ENCODE results near the gene A3GALT2.
"Not testable (repeated sequence)": the region's sequence is repeated elsewhere in the genome, so short reads cannot be mapped to it uniquely, and the experiment has no call there.

The A3GALT2 gene

GRCh38 chr1:33314416-33314815, 6.5 kb downstream of the A3GALT2 start:
- no peak for DNase-seq (ENCODE audit: low read depth in 2 of 2)

GRCh38 chr1:33312413-33312749, 8.5 kb downstream of the A3GALT2 start:
- no peak for DNase-seq (ENCODE audit: low read depth in 2 of 2)

GRCh38 chr1:33311706-33312412, 9.0 kb downstream of the A3GALT2 start:
- DNase-seq (ENCODE audit: low read depth in 2 of 2): no peak

DNA sequence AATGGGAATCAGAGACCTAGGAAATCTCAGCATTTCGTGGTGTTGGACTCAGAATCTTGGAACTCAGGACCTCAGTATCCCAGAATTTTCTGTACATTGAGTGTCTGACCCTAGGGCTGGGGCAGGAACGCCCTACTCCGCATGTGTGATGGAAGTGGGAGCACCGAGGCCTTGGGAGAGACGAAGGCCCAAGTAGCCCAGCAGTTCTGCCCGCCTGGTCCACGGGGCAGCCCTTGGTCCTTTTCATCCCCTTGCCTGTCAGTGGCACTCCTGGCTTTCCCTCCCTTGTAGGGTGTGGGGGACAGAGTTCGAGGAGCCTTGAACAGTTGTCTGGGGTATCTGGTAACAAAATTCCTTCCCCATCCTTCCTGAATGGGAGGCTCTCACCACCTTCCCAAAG, 10.2 kb downstream of the A3GALT2 start:
- DNase-seq (ENCODE audit: low read depth in 2 of 2): no peak

GRCh38 chr1:33309351-33309750, 11.5 kb downstream of the A3GALT2 start:
- DNase-seq (ENCODE audit: low read depth in 2 of 2): not testable (repeated sequence)

- DNase-seq (ENCODE audit: low read depth in 2 of 2): no peak
Measured at GRCh38 chr1:33307494-33307864, 13.4 kb downstream of the A3GALT2 start.

DNA sequence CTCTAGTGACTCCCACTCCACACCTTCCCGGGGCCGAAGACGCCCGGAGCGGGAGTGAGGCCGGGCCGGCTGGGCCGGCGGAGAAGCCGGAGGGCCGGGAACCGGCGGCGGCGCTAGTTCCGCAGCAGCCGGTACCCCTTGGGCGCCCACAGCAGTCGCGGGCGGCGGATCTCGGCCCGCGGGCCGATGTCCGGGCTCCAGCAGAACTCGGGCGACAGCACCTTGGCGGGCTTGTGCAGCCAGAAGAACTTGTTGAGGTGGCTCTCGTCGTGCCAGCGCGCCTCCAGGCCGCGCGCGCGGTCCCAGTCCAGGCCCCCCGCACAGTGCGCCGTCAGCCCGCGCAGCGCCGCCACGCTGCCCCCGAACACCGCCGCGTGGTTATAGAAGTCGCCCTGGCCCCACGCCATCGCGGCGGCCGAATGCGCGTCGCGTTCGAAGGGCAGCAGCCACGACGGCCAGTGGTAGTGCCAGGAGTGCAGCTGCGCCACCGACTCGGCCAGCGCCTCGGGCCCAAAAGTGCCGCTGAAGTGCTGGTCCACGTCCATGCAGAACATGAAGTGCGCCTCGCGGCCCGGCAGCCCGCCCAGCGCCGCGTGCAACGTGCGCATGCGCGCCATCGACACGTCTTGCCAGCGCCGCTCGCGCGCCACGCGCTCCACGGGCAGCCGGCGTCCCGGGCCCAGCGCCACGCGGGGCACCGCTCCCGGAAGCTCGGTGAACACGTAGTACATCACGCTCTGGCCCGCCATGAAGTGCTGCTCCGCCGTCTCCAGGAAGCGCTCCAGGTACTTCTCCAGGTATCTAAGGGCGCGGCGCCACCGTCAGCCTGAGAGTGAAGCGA, 14.0 kb downstream of the A3GALT2 start:
- no peak for DNase-seq (ENCODE audit: low read depth in 2 of 2)

GRCh38 chr1:33305816-33306652, 14.9 kb downstream of the A3GALT2 start:
- no peak for DNase-seq (ENCODE audit: low read depth in 2 of 2)

- DNase-seq (ENCODE audit: low read depth in 2 of 2): no peak
Measured at GRCh38 chr1:33305016-33305415, 15.9 kb downstream of the A3GALT2 start.

- no peak for DNase-seq (ENCODE audit: low read depth in 2 of 2)
Measured at GRCh38 chr1:33302325-33302724, 18.6 kb downstream of the A3GALT2 start.

- no peak for DNase-seq (ENCODE audit: low read depth in 2 of 2)
Measured at GRCh38 chr1:33301273-33301984, 19.5 kb downstream of the A3GALT2 start.

- no peak for DNase-seq (ENCODE audit: low read depth in 2 of 2)
Measured at GRCh38 chr1:33300673-33301072, 20.2 kb downstream of the A3GALT2 start.

DNA sequence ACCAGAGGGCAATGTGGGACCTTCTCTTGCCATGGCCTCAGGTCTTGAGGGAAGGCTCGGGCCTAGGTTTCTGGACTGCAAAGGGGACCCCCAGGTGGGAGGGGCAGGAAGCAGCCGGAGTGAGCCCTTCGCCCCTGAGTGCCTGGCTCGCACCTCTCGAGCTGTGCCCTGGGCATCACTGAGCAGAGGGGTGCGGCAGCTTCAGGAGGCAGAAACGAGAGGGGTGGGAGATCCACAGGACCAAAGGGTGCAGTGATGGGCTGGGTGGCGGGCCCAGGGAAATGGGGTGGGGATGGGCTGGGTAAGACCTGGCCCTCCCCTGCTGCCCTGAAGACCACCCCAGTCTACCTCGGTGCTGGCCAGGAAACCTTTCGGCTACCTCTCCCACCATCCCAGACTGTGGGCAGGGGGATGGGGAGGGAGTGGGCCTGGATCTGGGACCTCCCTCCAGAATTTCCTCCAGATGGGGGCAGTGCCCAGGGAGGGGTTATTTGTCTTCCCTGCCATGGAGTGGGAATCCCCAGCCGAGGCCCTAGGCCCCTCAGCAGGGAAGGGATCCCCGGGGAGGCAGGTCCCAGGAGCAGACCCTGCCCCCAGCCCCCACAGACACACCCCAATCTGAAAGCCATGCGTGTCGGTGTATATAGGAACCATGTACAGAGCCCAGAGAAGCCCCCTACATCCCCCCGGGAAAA, 21.3 kb downstream of the A3GALT2 start:
- no peak for DNase-seq (ENCODE audit: low read depth in 2 of 2)

DNA sequence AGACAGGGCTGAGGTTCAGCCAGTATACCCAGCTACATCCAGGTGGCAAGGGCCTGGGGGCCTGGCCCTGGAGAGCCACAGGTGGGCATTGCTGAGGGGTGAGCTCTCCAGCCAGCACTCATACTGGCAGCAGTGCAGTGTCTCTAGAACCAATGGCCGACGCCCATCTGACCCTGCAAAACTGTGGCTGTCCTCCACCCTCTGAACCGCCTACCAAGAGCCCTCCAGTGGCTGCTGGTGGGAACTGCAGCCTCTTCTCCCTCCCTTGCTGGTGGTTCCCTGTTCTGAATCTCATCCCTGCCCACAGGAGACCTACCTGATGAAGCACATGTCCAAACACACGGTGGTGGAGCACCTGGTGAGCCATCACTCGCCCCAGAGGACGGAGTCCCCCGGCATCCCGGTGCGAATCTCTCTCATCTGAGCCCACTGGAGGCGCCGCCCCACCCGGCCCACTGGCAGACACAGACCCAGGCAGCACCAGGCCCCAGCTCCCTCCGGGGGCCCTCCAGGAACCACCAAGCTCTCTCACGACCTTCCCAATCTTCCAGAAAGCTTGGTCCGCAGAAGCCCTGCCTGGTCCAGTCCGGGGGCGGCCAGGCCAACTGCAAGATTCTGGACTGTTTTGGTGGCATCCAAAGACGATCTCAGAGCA, 22.1 kb downstream of the A3GALT2 start:
- DNase-seq (ENCODE audit: low read depth in 2 of 2): peak; percentile 43 to 52

GRCh38 chr1:33297911-33298622, 22.8 kb downstream of the A3GALT2 start:
- no peak for DNase-seq (ENCODE audit: low read depth in 2 of 2)

GRCh38 chr1:33296824-33297223, 24.1 kb downstream of the A3GALT2 start:
- DNase-seq (ENCODE audit: low read depth in 2 of 2): no peak

GRCh38 chr1:33296082-33296458, 24.8 kb downstream of the A3GALT2 start:
- no peak for DNase-seq (ENCODE audit: low read depth in 2 of 2)

DNA sequence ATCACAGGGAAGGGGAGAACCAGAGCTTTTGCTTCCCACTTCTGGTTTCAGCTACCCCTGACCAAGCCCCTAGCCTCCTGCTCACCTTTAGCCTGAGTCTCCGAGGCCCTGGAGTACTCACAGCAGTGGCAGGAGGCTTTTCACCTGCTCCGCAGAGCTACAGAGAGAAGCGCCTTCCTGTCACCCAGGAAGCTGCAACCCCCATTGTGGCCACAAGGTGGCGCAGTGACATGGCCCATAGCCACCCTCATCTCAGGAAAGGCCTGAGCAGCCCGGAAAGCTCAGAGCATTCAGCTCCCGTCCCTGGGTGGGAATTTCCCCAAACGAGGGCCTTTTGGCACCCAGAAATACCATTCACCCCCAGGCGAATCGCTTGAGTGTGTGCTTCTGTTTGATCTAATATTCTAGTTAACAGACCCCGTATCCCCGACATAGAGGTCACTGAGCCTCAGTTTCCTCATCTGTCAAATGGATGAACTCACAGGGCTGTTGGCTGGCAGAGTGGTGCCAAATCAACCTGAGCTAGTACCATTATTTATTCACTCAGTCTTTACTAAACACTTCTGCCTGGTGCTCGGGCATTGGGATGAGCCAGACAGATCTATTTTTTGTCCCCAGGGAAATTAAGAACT, 25.3 kb downstream of the A3GALT2 start:
- DNase-seq (ENCODE audit: low read depth in 2 of 2): peak; percentile 85 to 90

GRCh38 chr1:33295023-33295422, 25.9 kb downstream of the A3GALT2 start:
- DNase-seq (ENCODE audit: low read depth in 2 of 2): no peak
